NOMO-1 treated with DMSO at 0.1 percent for 48 hours (cell line): ENCODE results near the gene PDE4D.
A peak's percentile ranks its signal among the peaks of the same experiment; 100 is the strongest.

Experiments used
- DNase-seq: peaks from one replicate; lab custom pipeline; 2025; ENCODE audit not compliant: unreplicated experiment; lab: John Stamatoyannopoulos, UW

PDE4D gene

DNA sequence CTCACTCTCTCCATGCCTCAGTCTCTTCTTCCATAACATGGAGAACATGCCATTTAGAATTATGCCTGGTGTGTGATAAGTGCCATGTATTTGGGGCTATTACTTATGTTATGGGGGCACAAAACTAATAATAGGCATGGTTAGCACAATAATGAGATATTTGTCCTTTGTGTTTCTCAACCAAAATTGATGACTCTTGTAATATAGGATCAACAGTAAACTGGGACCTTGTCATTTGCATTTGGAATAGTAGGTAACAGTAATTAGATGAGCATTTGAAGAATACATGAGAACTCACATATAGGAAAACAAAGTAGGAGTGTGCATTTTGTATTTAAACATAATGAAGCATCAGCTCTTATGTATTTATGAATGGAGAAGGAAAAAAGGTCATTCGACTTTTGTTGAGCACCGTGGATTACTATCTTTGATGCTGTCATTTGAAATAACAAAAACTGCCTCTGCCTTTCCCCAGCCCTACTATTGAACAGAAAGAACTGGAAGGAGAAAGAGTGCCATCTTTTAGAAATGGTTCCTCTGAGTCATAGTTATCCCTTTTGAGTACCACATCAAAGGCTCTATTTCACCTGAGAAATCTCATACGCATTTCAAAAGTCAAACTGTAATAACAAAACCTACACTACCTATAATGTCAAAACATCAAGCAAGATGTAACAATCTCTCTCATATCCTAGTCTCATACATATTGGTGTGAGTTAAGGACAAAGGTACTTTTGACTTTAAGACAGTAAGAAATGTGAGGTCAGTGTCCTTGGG lies 655.2 kb downstream of the PDE4D start:
- no peak for DNase-seq

DNA sequence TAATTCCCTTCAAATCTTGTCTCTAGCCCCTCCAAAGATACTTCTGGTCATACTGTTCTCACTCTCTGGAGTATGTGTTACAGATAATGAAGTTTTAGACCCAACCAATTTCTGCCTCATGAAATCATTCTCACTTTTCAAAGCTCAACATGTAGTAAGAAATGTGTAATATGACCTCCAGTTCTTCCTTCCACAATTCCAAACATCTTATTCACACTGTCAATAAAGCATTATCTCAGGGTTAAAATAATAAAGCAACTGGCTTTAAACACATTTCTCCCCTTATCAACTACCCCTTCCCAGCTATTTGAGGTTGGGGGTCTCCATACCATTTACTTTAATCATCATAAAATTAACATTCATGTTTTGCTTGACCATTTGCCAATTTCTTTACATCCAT lies 656.5 kb downstream of the PDE4D start:
- no peak for DNase-seq

DNA sequence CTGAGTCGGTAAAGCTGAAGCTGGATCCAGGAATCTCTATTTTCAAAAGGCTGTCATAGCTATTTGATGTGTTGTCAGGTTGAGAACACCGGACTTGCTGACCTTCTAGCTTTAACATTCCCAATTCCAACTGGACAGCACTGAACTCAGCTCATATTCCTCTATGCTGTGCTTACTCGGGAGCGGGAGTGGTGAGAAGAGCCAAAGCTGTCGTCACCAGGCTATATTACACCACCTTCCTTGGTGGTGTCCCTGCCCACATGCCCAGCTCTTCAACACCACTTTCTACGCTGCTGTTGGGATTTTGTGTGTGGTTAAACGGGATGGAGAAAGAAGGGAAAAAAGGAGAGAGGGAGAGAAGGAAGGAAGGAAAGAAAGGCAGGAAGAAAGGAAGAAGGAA lies 657.1 kb downstream of the PDE4D start:
- DNase-seq = no peak

DNA sequence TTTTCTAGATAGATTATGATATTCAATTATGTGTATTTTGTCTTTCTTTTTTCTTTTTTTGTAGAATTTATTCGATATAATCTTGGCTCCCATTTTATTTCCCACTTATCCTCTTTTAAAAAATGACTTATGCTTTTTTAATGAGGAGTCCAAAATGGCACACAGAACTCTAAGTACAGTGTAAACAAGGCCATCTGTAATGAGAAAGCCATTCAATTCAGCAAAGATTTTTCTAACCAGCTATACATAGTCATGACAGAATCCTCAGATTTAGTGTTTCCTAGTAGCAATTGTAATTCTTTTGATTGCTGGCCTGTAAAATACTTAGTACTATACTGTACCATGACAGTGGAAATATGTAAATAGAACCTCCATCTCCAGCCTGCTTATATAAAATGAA lies 659.3 kb downstream of the PDE4D start:
- DNase-seq = no peak

DNA sequence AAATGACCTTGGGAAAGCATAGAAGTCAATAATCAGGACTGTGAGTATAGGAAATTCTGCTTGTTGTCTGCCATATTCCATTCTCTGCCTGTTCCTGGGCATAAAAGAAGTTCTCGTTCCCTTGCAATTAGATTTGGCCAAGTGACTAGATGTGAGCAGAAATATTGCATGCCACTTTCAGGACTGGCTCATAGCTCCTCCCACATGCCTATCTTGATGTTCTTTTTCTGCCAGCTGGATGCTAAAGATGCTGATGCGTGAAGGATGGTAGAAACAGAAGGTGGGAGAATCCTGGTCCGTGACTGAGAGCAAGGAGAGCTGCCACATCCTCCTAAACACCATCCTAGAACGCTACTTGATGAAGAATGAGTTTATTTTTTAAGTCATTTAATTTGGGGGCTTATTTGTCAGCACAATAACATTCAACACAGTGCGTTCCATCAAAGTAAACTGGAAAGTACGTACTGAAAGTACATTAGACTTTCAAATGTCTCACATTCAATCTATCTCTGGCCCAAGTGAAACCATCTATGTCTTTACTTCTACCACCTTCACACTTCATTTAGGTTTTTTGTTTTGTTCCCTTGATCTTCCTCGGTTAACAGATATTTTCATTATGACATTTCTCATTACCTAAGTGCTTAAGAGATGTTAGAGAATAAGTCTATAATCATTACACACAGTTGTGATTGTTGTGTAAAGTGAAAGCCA lies 662.1 kb downstream of the PDE4D start:
- DNase-seq = no peak

DNA sequence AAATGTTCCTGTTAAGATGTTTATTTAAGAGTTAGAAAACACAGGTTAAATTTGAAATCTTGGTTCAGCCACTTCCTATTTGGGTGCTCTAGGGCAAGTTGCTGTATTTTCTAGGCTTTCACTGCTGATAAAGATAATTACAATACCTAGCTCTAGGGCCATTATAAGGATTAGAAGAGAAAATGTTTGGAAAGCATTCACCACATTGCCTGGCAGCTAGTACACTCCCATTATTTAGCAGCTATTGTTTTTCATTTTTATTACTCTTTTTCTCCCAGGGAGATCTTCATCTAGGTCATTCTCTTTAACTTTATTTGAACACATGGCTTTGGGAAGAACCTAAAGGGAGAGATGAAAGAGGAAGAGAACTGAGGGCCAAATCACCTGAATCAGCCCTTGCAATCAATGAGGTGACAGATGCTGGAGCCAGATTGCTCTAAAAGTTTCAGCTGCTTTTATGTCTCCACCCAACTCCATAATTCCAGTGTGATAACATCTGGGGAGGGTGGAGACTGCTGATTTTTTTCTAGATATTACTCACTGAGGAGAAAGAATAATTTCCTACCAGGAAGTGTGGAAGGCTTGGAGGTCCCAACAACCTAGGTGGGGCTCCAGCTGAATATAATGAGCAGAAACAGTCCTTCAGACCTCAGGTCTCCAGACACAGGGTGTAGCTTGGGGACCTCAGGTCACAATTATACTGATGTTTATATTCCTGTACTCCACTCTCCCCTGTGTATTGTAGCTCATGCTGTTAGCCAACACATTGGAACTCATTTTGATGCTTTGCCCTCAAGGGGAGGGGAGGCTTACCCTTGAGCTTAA lies 670.6 kb downstream of the PDE4D start:
- DNase-seq = no peak

DNA sequence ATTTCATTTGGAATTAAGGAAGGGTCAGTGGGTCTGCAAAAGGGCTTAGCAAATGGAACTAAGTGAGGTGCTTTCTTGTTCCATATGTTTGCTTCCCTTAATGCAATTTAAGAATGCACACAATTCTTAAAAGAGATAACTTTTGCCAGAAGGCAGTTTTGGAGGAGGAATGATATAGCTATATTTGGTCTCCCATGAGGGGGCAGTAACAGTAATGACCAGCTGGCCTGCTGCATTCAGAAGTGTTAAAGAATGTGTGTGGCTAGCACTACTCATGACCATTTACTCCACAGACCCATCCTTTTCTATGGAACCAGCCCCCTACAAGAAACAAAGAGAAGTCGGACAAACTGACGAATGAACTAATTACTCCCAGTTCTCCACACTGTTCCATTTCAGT lies 671.8 kb downstream of the PDE4D start:
- DNase-seq = no peak

DNA sequence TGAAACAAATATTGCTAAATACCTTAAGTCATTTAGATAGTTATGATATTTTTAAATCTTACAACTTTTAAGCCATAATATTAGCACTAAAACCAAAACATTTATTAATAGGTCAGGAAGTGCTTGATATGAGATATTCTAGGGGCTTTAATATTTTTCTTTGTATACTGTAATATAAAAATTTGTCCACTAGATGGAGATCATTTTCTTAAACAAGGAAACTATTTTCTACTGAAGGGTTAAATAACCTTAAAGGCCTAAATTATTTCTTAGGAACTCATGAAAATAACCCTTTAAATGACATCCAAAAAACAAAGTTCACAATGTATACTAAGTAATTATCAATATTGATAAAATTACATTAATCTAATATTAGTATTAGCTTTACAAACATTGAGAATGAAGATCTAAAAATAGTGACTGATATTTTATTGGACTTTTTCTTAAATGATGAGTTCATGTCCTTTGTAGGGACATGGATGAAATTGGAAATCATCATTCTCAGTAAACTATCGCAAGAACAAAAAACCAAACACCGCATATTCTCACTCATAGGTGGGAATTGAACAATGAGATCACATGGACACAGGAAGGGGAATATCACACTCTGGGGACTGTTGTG lies 675.0 kb downstream of the PDE4D start:
- DNase-seq = peak; percentile 6

DNA sequence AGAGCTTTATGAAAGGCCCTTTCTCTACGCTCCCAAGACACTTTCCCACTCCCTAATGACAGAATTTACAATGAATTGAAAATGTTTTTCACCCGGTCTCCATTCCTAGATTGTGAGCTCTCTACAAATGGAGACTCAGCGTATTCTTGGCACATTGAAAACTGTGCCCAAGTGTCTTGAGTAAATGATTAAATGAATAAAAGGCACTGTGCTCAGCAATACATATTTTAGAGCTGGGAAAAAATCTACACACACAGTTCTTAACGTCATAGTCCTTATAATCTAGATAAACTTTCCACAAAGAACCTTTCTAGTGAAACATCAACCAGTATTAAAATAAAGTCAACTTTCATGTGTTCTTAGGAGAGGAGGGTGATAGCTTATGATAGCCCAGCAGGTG lies 676.7 kb downstream of the PDE4D start:
- DNase-seq = no peak

DNA sequence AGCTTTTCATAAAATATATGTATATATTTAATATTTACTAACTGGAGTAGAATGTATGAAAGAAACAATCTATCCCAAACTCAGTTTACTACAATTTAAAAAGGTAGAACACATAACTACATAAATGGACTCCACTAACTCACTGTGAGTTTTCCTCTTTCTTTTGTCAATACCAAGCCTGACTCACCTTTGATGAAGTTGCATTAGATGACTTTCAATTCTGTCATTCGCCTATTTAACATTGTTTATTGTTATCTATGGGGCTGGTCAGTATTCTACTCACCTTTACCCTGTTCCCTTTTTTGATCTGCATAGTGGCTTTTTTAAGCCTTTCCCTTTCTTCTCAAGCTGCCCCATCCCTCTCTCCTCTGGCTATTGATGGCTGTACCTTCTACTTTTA lies 680.9 kb downstream of the PDE4D start:
- DNase-seq = no peak

DNA sequence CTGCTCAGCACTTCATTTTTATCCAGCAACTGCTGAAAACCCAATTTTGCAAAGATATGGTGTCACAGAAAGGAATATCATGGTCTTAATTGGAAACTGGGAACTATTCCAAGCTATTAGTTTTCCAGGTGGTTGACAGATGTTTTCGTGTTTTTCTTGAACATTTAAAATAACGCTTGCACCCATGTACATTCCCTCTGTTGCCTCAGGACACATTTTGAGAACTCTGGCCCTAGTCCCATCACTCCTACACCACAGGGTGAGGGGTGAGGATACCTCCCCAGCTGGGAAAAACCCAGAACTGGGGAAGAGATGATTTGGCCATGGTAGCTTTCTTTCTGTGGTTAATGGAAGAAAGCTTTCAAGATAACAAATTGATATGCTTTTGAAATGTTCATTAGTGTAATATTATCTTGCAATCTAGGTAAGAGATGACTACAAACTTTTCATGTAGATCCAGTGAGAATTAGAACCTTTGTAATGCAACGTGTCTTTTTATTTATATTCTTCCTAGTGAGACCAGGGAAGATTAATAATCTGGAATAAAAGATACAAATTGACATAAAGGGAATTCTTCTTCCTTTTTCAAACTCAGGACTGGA lies 683.7 kb downstream of the PDE4D start:
- no peak for DNase-seq

DNA sequence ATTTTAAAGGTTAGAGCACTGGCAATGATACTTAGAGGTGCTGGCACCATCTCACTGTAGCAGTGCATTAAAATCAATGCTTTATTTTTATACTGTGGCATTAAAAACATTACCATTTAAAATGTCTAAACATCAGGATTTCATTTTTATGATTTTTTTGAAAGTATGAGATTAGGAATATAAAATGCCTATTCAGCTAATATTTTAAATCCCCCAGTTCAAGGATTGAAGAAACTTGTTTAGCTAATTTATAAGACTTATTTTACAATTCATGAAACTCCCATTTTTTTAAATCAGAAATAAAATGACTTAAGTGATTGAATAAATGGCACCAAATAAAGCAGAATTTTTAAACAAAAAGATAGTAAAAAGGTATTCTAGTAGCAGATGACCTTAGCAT lies 685.1 kb downstream of the PDE4D start:
- DNase-seq = no peak

DNA sequence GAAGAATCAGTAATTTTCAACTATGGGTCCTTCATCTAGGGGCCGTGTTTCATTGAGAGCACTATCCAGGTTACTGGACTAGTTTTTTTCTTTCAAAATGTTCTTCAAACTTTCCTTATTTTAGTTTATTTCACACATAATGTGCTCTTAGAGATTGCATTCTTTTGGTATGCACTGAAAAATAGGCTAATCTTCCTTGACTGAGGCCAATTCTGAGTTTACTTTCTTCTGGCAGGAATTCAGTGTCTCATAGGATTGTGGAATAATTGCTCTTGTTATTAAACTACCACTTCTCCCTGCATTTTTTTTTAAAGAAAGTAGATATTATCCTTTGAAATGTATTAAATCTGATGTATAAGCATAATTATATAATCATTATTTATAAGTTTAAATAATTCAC lies 686.1 kb downstream of the PDE4D start:
- no peak for DNase-seq

DNA sequence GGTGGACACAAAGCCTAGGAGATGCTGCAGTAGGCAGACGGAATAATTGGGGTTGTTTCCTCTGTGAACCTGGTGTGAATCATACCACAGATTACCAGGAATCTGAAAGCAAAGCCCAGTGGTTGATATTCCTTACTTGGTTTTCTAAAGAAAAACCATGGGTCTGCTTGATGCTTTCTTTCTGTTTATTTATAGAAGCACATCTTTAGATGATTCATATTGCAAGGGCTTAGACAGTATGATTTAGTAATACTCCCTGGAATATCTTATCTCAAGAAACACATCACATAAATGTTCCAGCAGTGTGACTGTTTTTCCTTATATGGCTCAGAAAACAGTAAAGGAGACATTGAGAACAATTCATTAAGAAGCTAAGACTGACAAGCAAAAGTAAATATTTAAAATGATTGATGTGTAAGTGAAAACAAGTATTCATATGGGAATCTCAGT lies 687.4 kb downstream of the PDE4D start:
- DNase-seq = no peak

DNA sequence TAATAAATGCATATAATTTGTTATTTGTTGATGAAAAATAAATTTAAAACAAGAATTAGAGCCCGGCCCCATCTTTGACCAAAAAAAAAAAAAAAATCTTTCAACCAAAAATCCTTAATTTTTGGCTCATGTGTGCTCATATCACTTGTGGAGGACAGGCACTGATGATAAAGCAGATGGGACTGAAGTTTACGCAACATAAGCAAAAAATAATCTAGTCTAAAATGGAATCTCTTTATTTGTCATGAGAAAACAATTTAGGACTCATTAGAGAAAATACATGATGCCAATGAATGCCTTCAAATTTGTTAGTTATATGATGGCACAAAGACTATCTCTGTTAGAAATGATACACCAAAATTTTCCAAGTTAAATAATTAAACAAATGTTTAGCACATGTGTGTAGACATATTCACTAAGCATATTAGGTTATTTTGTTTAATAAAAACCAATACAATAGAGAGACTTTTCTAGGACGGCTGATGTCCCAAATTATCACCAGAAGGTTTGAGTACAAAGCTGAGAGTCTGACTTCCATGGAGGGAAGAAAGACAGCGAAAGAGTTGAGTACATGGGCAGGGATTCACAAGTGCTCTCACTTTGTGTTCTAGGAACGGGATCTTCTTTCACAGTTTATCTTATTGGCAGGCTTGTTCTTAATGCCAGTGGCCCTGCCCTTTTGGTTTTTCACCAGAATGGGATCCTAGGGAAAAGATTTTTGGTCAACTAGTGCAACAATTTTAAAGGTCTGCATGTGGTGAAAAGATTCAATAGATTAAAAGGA lies 689.2 kb downstream of the PDE4D start:
- DNase-seq = no peak

DNA sequence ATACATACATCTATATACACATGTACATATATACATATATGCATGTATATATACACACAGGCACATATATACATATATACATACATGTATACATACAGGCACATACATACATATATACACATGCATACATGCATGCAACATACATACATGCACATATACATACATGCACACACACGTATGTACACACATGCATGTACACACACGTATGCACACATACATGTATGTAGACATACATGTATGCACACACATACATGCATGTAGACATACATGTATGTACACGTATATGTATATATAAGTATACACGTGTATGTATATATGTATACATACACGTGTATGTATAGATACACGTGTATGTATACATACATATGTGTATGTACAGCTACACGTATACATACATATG lies 693.7 kb downstream of the PDE4D start:
- no peak for DNase-seq

DNA sequence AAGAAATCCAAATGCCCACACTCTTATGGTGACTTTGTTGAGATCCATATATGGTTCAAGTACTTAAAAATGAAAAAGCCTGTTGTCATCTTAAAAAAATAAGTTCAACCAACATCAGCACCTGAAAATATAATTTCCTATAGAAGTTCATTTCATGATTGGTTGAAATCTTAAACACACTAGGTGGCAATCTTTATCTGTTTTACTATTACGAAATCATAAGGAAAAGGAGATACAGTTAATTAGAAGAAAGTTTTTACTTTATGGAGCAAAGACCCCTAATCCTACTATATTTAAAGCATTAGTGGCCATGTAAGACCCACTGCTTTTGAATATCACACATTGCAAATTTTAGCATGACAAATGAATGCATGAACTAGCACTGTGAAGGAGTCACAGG lies 694.7 kb downstream of the PDE4D start:
- no peak for DNase-seq

DNA sequence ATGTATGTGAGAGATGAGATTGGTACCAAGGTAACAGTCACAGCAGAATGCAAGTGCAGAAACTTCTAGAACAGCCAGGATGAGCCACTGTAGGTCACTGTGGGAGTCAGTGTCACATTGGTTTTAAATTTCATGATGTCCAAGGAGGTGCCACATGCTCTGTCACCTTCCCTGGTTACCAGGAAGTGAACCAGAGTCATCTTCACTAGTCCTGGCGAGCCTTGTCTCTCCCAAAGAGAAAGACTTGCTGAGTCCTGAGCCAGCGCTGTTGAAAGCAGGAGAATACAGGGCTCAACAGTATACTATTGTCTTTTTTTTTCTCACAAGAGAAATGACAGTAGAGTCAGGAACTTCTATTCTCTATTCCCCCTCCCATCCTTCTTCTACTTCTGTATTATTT lies 695.2 kb downstream of the PDE4D start:
- DNase-seq = no peak

DNA sequence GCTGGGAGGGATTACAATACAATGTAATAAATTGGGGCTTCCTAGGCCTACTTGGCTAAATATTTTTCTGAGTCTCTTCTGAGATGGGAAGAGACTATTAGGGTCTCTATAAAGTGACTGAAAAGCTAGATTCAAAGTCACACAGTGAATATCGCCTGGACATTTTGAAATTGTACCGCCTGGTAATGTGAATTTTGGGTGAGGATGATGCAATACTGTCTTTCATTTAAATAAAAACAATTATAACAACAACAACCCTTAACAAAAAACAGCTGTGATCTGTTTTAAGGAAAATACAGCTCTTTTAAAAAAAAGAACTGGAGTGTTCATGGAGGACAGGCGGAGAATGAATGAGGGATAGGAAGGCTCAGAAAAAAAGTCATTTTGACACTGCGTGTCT lies 695.6 kb downstream of the PDE4D start:
- DNase-seq = no peak

DNA sequence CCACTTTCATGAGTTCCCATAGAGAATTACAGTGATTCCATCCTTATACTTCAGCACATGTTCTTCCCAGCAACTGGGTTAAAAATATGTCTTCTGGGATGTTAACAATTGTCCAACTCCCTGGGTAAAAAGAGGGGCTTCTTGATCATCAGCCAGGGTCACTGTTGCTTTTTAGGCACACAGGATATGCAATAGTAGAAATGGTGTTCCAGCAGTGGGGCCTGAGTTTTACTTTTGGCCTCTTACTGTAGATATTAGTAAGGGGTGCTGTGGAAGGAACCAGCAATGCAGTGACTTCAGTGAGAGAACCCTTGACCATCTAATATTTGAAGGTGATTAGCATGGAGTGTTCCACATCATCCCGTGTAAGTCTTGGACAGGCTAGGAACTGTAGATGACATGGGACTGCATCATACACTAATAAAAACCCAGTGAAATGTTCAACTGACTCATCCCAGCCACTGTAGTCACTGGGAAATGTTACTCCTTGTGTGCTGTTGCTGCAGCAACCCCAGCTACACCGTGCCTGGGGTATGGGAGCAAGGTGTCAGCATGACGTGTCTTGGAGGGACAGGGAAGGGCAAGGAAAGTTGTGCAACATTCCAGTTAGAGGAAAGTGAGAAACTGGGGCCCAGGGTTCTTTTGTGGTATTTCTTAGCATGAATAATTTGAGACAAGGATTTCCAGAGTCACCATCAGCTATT lies 699.8 kb downstream of the PDE4D start:
- no peak for DNase-seq
